Measurements from ENCODE around the gene BRD4. TPM values are rescaled to one million over a fixed set of nuclear protein-coding genes. Genes with fewer than 3 reads are reported as not detected.

BRD4 gene
- polyA plus RNA-seq, 3 donors, result 3.7 to 19.2 (median 4.2) TPM

DNA sequence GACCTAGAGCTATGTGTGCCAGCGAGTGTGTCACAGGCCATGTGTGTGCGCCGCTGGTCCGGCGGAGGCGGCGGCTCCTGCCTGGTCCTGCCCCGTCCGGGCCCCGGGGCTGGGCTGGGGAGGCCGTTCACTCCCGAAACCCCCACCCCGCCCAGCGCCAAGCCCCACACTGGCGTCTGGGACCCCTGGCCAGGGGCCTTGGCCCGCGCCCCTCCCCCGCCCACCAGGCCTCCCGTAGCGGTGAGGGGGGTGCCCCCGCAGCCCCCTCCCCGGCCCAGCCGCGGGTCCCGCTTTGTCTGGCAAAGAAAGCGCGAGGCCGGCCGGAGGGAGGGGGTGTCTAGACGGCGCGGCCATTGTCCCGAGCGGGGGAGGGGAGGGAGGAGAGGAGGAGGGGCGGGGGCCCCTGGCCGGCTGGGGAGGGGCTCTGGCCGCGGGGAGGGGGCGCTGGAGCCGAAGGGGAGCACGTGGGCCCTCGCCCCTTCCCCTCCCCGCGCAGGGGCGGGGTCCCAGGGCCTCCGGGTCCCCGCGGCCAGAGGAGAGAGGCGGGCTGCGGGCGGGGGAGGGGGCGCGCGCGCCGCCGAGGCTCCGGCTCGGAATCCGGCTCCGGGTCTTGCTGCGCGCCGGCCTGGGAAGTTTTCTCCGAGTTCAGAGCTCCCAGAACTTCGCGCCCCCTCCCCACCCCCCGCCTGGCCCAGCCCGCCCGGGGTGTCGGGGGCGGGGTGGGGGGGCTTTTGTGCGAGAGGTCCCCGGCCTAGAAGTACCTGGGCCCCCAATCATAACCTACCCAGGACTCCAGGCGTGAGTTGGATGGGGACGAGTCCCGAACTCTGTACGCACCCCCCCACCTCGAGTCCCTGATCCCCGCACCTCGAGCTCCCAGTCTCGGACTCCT is 132.4 kb downstream of the BRD4 start:
- intact Hi-C loops (cut with micrococcal nuclease), result loop anchor here (5.0 kb wide), 1 partner anchor 32 kb away; the partner anchor contains the start of gene EPHX3 (in 2 of the 2)
- H3K4me1 ChIP-seq (ENCODE audit: control insufficient read depth in 1 of 2, insufficient read depth in 2 of 2, low read length in 2 of 2), result peaks cover 26 to 41% of the 10 kb centered on the region in 2 donors
- Mint-ChIP-seq H3K36me3 (peaks cover 7 to 18% of the 10 kb centered on the region in 2 donors), H3K4me1 (peaks cover 33% of the 10 kb centered on the region), H3K9me3 (peaks cover 0 to 19% (median 14%) of the 10 kb centered on the region in 7 donors), H3K27ac (peak overlapping the region in 3 of 7 donors; percentile 5 to 69 (median 32)), H3K4me3 (peak overlapping the region; percentile 67 to 91), H3K27me3 (ENCODE audit: low read depth in 3 of 3) (peaks cover 59 to 75% (median 69%) of the 10 kb centered on the region in 3 donors)
- peaks cover 0 to 9% of the 10 kb centered on the region in 2 donors for H3K9me3 ChIP-seq (replicated peaks in 1 of 2; ENCODE audit: control insufficient read depth in 1 of 2, insufficient read depth in 1 of 2, low read length in 2 of 2)
- H3K9ac ChIP-seq (ENCODE audit: insufficient read depth, low read length, poor library complexity, severe bottlenecking), result no peak overlapping the region
- H3K4me2 ChIP-seq (replicated peaks; ENCODE audit: extremely low read depth, low read length, poor library complexity, severe bottlenecking), result peak overlapping the region; percentile 76
- DNase-seq, result no peak
- H4K20me1 ChIP-seq (ENCODE audit: insufficient read depth, low read length), result no peaks in the 10 kb centered on the region
- H3K27me3 ChIP-seq (ENCODE audit: control insufficient read depth in 2 of 2, insufficient read depth in 2 of 2, low read length in 2 of 2), result peaks cover 28 to 64% of the 10 kb centered on the region in 2 donors
- no peaks in the 10 kb centered on the region for H3K36me3 ChIP-seq (replicated peaks in 1 of 2; ENCODE audit: control insufficient read depth in 1 of 2, insufficient read depth in 2 of 2, low read length in 2 of 2)
- no peak overlapping the region for H3K27ac ChIP-seq (ENCODE audit: low read depth in 1 of 2, low read length in 2 of 2)
- TF ChIP-seq, protein P1, sequence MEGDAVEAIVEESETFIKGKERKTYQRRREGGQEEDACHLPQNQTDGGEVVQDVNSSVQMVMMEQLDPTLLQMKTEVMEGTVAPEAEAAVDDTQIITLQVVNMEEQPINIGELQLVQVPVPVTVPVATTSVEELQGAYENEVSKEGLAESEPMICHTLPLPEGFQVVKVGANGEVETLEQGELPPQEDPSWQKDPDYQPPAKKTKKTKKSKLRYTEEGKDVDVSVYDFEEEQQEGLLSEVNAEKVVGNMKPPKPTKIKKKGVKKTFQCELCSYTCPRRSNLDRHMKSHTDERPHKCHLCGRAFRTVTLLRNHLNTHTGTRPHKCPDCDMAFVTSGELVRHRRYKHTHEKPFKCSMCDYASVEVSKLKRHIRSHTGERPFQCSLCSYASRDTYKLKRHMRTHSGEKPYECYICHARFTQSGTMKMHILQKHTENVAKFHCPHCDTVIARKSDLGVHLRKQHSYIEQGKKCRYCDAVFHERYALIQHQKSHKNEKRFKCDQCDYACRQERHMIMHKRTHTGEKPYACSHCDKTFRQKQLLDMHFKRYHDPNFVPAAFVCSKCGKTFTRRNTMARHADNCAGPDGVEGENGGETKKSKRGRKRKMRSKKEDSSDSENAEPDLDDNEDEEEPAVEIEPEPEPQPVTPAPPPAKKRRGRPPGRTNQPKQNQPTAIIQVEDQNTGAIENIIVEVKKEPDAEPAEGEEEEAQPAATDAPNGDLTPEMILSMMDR (IDR thresholded peaks at IDR 0.05), result no peak
- 25% methylated on average over 28 of the region's 82 CpGs for WGBS (ENCODE audit: insufficient coverage)
- H2AFZ ChIP-seq (ENCODE audit: insufficient read depth, low read depth, low read length, poor library complexity, severe bottlenecking), result peak overlapping the region; percentile 72
- H3K4me3 ChIP-seq (replicated peaks in 1 of 3; ENCODE audit: low read depth in 2 of 3, low read length in 3 of 3), result peak overlapping the region; percentile 15 to 63 (median 16)
- H3K79me2 ChIP-seq (ENCODE audit: insufficient read depth, low read length), result no peaks in the 10 kb centered on the region

DNA sequence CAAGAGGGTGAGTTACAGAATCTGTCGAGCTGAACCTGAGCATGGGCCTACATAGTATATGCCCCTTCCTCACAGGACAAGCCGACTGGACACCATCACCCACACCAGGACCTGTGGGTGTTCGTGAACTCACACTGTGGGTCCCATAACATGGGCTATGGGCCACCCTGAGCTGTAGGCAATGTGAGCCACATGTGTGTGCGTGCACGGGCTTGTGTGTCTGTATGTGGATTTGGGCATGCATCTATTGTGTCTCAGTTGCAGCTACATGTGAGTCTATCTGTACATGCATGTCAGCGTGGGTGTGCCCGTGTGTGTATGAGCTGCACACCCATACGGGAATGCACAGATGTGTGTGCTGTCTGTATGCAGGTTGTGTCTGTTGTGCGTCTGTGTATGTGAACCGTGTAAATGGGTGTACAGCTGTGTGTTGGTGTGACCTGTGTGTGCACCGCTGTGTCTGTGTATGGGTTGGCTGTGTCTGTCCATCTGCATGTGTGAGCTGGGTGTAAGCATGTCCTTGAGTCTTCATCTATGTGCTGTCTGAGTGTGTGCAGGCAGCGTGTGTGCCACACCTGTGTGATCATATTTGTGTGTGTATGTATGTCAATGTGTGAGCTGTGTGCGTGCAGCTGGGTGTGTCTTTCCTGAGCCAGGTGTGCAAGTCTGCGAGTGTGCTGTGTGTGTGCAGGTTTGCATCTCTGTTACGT is 133.2 kb downstream of the BRD4 start:
- H3K79me2 ChIP-seq (ENCODE audit: insufficient read depth, low read length), result no peaks in the 10 kb centered on the region
- peaks cover 0 to 19% (median 15%) of the 10 kb centered on the region in 7 donors for H3K9me3 Mint-ChIP-seq
- WGBS (ENCODE audit: insufficient coverage), result 91% methylated on average over 12 of the region's 15 CpGs
- H3K27me3 ChIP-seq (ENCODE audit: control insufficient read depth in 2 of 2, insufficient read depth in 2 of 2, low read length in 2 of 2), result peaks cover 31 to 72% of the 10 kb centered on the region in 2 donors
- peak overlapping the region in 3 of 7 donors; percentile 5 to 69 (median 32) for H3K27ac Mint-ChIP-seq
- H3K9ac ChIP-seq (ENCODE audit: insufficient read depth, low read length, poor library complexity, severe bottlenecking), result no peak overlapping the region
- no peak overlapping the region for H3K4me3 ChIP-seq (replicated peaks in 1 of 3; ENCODE audit: low read depth in 2 of 3, low read length in 3 of 3)
- no peaks in the 10 kb centered on the region for H4K20me1 ChIP-seq (ENCODE audit: insufficient read depth, low read length)
- intact Hi-C loops (cut with micrococcal nuclease), result loop anchor here (5.0 kb wide), 1 partner anchor 33 kb away; the partner anchor contains the start of gene EPHX3 (in 2 of the 2)
- TF ChIP-seq, protein P1 (IDR thresholded peaks at IDR 0.05), result no peak
- peaks cover 0 to 9% of the 10 kb centered on the region in 2 donors for H3K9me3 ChIP-seq (replicated peaks in 1 of 2; ENCODE audit: control insufficient read depth in 1 of 2, insufficient read depth in 1 of 2, low read length in 2 of 2)
- peak overlapping the region; percentile 67 to 91 for H3K4me3 Mint-ChIP-seq
- H3K27ac ChIP-seq (ENCODE audit: low read depth in 1 of 2, low read length in 2 of 2), result no peak overlapping the region
- H3K27me3 Mint-ChIP-seq (ENCODE audit: low read depth in 3 of 3), result peaks cover 67 to 80% (median 72%) of the 10 kb centered on the region in 3 donors
- no peak overlapping the region for H2AFZ ChIP-seq (ENCODE audit: insufficient read depth, low read depth, low read length, poor library complexity, severe bottlenecking)
- peaks cover 9 to 23% of the 10 kb centered on the region in 2 donors for H3K36me3 Mint-ChIP-seq
- H3K4me2 ChIP-seq (replicated peaks; ENCODE audit: extremely low read depth, low read length, poor library complexity, severe bottlenecking), result no peak overlapping the region
- no peaks in the 10 kb centered on the region for H3K36me3 ChIP-seq (replicated peaks in 1 of 2; ENCODE audit: control insufficient read depth in 1 of 2, insufficient read depth in 2 of 2, low read length in 2 of 2)
- peaks cover 26 to 41% of the 10 kb centered on the region in 2 donors for H3K4me1 ChIP-seq (ENCODE audit: control insufficient read depth in 1 of 2, insufficient read depth in 2 of 2, low read length in 2 of 2)
- no peak for DNase-seq
- peaks cover 36% of the 10 kb centered on the region for H3K4me1 Mint-ChIP-seq
